ENCODE data around the gene EFL1.

Gene EFL1

DNA sequence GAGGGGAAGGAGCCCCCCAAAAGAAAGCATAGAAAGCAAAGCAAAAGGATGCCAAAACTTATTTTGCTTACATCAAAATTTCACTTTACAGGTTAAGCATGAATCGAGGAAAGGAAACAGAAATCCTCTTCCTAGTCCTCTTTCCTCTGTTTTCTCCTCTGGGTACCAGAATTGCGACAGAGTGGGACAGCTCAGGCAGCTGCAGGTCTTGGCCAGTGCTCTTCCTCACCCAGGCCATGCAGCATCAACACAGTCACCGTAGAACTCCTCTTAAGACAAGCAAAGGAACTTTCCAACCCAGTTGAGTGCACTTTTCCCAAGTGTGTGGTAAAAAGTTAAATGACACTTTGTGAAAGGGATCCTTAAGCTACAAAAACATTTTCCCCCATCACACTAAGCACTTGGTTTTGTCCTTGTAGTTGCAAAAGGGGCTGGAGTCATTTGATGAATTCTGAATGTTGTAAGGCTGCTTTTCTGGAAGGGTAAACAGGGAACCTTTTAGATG, 170.8 kb downstream of the EFL1 start:
- in situ Hi-C loops (cut with MboI; ENCODE audit: low pct_unique_long_range_greater_than_20kb, low sequenced_read_pairs, unreplicated experiment), result no loop called here

DNA sequence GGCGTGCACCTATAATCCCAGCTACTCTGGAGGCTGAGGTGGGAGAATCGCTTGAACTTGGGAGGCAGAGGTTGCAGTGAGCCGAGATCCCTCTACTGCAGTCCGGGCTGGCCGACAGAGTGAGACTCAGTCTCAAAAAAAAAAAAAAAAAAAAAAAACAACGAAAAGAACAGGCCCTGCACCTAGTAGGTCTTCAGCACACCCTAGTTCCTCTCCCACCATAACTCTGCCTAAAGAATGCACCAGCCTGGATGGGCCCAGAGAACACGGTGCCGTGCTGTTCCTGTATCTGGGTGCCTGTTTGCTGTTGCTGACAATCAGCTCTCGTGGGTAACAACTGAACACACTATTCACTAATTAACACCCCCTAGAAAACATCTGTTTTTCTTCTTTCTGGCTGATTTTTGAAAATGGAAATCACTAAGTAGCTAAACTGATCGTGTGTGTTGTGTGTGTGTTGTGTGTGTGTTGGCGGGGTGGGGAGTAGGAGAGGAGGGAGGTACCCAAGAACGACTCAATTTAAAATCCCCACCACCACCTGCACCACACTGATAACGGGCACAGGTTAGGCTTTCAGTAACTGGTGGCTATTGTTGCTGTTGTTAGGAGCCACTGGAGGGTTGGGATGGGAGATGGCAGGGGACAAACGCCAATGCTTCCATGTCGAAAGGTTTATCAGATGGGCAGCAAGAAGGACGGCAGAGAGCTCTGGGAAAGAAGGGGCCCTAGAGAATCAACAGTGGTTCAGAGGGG, 176.1 kb downstream of the EFL1 start:
- TF ChIP-seq, protein P1, sequence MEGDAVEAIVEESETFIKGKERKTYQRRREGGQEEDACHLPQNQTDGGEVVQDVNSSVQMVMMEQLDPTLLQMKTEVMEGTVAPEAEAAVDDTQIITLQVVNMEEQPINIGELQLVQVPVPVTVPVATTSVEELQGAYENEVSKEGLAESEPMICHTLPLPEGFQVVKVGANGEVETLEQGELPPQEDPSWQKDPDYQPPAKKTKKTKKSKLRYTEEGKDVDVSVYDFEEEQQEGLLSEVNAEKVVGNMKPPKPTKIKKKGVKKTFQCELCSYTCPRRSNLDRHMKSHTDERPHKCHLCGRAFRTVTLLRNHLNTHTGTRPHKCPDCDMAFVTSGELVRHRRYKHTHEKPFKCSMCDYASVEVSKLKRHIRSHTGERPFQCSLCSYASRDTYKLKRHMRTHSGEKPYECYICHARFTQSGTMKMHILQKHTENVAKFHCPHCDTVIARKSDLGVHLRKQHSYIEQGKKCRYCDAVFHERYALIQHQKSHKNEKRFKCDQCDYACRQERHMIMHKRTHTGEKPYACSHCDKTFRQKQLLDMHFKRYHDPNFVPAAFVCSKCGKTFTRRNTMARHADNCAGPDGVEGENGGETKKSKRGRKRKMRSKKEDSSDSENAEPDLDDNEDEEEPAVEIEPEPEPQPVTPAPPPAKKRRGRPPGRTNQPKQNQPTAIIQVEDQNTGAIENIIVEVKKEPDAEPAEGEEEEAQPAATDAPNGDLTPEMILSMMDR (IDR thresholded peaks at IDR 0.05; ENCODE audit: extremely low read depth, insufficient read depth, missing control alignments), result no peak
- in situ Hi-C loops (cut with MboI; ENCODE audit: low pct_unique_long_range_greater_than_20kb, low sequenced_read_pairs, unreplicated experiment), result no loop called here
- DNase-seq (ENCODE audit: low spot score), result no peak

More for the DNA sequence above, 170.8 kb downstream of the EFL1 start:
- TF ChIP-seq, protein P1 (IDR thresholded peaks at IDR 0.05; ENCODE audit: extremely low read depth, insufficient read depth, missing control alignments), result no peak
- no peak for DNase-seq (ENCODE audit: low spot score)

DNA sequence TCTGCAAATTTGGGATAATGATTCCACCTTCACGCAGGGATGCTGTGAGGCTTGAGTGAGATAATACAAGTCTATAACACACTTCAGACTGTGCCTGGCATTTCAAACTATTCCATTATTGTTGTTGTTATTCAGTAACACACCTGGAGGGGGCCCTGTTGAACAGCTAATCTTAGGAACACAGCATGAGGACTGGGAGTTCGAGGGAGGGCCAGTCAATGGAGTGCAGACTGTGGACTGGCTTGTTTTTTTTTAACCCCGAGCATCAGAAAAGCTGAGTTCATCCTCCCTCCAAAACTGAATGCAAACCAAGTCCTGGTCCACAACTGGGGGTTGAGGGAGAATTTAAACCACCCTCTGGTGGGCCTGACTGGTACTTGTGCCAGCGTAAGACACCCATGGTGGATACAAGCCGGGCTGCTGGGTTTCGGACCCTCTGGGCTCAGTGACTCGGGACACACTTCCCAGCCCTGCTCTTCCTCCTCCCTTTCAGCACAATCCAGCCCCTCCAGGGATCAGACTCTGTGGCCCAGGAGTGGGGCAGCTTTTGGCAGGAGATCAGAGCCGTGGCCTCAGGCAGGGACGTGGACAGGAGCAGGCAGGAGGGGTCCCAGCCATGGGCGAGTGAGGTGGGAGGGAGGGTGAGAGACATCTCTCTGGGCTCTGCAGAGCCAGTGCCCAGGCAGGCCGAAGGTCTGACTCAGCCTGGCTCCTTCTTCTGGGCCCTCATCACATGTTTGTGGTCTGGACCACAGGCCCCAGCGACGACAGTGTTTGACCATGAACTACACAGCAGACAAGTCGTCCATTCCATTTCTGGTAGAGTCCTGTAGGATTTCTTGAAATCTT, 180.4 kb downstream of the EFL1 start:
- DNase-seq (ENCODE audit: low spot score), result no peak
- TF ChIP-seq, protein P1 (IDR thresholded peaks at IDR 0.05; ENCODE audit: extremely low read depth, insufficient read depth, missing control alignments), result no peak
- in situ Hi-C loops (cut with MboI; ENCODE audit: low pct_unique_long_range_greater_than_20kb, low sequenced_read_pairs, unreplicated experiment), result no loop called here

DNA sequence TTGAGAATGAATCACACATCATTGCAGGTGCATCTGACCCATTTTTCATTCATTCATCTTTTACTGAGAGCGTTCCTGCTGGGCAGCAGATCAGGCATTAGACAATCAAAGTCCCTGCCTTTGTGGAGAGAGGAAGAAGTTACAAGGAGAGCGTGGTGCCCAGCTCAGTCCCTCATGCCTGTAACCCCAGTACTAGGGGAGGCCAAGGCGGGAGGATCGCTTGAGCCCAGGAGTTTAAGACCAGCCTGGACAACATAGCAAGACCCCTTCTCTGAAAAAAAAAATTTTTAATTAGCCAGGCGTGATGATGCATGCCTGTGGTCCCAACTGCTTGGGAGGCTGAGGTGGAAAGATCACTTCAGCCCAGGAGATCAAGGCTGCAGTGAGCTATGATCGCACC, 181.8 kb downstream of the EFL1 start:
- in situ Hi-C loops (cut with MboI; ENCODE audit: low pct_unique_long_range_greater_than_20kb, low sequenced_read_pairs, unreplicated experiment), result no loop called here
- TF ChIP-seq, protein P1 (IDR thresholded peaks at IDR 0.05; ENCODE audit: extremely low read depth, insufficient read depth, missing control alignments), result no peak
- DNase-seq (ENCODE audit: low spot score), result no peak

Data from GM13977 (cell line).